ENCODE measurements around the gene CRHR1.

- no peak for TF ChIP-seq CTCF (IDR thresholded peaks at IDR 0.05)
- no peak for TF ChIP-seq POLR2A (IDR thresholded peaks at IDR 0.05)
Measured at GRCh38 chr17:45814622-45815606, 30.8 kb downstream of the CRHR1 start.

Measured in right lobe of liver (tissue), 4 donors.